GM21619 (cell line): ENCODE results near the gene NPAS2.

Experiments
- ATAC-seq: cut with Tn5 transposase; IDR thresholded peaks from one replicate; pipeline ENCODE4 v1.9.1; 2021; ENCODE audit not compliant: unreplicated experiment

NPAS2 gene

DNA sequence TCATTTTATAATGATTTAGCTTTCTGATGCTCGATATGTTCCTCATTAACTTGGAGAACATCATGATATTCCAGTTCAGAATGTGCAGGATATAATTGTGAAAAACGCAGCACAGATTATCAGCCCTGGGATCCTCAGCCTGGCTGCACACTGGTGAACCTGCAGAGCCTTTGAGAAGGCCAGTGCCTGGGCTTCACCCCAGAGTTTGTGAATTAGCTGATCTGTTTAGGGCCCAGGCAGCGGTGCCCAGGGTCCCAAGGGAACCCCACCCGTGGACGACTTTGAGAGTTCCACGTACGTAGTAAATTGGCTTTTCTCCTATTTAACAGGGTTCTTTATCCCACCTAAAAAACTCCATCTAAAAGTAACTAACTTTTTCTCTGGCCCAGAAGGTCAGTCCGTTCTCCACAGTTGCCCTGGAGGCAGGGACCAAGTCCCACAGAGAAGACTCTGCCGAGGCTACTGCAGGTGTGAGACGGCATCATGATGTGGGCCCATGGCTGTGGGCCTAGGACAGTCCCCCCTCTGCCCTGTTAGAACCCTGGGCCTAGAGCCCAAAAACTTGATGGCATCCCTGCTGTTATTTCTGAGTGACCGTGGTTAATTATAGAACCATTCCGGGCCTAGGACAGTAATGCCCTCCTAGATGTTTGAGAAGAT, 142.6 kb downstream of the NPAS2 start:
- ATAC-seq, result no peak

DNA sequence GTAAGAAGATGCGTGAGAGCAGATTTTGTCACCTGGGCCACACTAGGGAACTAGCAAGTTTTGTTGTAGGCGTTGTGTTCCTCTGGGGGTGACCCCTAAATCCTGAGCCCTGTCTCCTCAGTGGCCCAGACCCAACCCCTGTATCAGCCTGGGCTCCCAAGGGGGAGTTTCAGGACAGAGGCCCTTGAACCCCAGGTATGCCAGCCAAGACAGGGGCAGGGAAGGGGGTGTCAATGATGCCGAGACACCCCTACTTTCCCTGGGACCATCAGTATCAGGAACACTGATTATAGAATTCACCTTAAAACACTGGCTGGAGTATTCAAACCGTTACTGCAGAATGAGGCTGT, 143.1 kb downstream of the NPAS2 start:
- ATAC-seq, result no peak

DNA sequence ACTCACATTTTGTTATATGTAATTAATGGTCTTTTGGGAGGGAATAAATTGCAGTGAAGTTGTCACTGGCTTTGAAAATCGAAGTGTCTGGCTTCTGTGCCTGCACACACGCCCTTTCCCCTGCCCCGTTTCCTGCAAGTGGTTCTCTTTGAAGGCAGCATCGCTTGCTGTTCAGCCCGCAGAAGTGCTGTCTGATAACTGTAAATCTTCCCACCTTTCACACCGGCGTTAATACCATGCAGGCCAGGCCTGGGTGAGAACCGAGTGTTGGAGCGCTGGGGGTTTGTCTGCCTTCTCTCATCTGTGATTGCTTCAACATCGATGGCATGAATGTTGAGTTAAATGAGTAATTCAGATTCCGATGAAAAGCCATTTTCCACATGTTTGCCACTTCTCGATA, 144.3 kb downstream of the NPAS2 start:
- ATAC-seq, result no peak

DNA sequence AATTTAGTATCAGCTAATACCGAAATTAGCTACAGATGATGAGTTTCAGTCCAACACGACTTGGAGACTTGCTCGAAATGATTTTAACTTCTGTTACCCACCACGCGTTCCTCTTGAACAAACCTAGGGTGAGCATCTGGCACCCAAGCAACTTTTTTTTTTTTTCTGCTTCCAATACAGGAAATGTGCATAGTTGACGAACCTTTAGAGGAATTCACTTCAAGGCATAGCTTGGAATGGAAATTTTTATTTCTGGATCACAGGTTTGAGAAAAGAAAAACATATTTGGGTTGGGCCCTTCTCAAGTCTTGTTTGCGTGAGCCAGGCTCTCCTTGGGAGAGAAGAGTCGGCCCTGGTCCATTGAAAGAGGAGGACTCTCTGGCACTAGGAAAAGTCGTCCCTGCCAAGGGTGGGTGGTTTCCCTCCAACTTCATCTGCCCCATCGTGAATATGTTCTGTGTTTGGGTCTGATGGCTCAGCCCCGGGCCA, 144.8 kb downstream of the NPAS2 start:
- no peak for ATAC-seq

DNA sequence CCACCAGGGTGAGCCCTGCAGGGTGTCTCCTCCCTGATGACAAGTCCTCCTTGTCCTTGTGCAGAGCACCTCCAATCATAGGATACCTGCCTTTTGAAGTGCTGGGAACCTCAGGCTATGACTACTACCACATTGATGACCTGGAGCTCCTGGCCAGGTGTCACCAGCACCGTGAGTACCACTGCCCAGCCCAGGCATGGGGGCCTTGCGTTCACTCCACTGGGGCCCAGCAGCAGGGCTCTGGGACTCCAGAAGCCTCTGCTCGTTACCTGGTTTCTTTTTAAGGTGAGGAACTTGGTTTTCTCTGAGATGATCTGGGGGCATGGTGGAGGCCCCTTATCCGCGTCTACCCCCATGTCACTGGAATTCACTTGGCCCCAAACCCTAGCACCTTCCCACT, 145.7 kb downstream of the NPAS2 start:
- no peak for ATAC-seq

DNA sequence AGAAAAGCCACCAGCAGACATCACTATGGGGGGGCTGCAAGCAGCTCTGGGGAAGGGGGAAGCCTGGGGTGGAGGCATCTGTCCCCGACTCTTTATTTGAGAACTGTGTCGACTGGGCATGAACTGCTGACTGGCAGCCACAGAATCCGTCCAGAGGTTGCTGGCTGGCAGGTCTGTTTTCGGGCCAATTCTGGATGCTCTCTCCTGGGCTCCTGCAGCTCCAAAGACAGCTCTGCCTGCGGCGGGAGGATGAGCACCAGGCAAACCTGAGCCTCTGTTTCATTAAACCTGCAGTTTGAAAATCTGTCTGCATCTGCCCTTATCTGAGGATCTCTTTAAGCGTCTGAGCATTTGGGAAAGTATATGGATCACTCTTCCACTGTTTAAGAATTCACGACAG, 147.8 kb downstream of the NPAS2 start:
- ATAC-seq, result no peak

DNA sequence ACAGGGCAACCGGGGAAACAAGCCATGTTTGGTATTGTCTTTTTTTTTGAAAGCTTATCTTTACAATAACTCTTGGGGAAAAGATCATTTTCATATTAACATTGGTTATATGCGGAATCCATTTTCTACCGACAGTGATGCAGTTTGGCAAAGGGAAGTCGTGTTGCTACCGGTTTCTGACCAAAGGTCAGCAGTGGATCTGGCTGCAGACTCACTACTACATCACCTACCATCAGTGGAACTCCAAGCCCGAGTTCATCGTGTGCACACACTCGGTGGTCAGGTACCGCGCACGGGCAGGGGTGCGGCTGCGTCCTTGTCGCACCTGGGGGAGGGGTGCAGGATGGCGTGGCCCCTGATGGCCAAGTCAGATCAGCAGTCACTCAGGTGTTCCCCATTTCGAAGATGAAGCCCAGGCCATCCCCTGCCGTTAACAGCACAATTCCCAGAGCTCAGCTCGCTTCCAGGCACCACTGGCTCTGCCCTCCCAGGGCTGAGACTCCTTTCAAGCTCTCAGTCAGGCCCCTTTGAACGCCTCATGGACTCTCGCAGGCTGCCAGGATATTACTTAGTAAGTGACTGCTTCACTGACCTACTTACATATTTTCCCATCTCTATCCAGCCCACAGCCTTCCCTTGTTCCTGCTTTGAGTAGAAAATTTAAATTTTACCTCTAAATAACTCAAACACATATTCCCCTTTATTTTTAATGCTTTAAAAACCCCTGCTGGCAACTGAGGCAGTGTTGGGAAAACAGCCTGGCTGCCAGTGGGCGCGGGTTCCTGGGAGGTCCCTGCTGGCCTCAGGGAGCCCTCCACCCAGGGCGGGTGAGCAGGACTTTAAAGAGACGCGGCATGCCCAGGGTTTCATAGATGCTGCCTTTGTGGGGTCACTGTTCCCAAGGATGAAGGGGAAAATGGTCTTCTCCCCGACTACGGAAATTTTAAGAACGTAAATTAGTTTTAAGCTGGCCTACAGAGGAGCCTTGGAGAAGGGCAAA, 148.5 kb downstream of the NPAS2 start:
- no peak for ATAC-seq

DNA sequence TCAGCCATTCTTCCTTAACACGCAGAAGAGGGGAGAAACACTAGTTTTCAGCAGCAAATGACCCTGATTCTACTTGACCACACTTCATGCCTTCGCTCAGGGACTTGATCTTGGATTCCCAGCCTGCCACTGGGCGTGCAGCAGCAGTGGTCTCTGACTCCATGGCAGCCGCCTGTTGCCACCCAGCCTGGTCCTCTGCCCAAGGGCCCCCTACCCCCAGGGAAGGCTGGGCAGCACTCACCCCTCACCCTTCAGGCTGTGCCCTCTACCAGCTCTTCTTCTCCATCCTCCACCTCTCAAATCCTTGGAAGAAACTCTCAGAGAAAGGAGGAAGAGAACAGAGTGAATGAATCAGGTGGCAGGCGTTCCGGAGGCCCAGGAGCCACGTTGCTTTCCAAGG, 150.1 kb downstream of the NPAS2 start:
- ATAC-seq, result no peak

DNA sequence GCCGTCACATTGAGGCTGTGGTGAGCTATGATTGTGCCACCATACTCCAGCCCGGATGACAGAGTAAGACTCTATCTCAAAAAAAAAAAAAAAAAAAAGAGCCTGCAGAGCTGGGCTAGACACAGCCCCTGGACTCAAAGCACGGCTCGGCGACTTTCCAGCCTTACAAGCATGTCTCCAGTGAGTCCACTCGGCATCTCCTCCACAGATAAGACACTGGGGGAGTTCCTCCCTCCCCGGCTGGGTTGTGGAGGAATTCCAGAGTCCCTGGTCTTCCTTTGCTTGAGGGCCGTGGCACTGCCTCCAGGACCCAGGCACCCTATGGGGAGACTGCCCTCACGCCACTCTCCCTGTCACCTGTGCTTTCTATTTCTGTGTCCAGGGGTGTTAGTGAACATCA, 151.3 kb downstream of the NPAS2 start:
- ATAC-seq, result no peak

DNA sequence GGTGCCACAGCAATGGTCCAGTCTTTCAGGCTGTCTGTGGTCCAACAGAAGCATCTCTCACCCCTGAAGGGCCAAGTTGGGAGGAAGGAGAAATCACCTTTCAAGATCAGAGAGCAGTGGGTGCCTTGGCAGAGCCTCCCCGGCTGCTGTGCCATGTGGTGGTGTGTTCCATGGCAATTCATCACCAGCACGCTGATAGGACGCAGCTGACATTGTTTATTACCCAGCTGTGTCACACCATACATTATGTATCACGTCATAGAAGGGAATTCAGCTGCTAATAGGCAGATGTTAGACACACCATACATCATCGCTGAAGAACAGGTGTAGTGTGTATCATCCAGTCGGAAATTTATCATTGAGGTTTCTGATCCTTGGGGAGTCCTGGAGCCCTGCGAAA, 152.5 kb downstream of the NPAS2 start:
- no peak for ATAC-seq

DNA sequence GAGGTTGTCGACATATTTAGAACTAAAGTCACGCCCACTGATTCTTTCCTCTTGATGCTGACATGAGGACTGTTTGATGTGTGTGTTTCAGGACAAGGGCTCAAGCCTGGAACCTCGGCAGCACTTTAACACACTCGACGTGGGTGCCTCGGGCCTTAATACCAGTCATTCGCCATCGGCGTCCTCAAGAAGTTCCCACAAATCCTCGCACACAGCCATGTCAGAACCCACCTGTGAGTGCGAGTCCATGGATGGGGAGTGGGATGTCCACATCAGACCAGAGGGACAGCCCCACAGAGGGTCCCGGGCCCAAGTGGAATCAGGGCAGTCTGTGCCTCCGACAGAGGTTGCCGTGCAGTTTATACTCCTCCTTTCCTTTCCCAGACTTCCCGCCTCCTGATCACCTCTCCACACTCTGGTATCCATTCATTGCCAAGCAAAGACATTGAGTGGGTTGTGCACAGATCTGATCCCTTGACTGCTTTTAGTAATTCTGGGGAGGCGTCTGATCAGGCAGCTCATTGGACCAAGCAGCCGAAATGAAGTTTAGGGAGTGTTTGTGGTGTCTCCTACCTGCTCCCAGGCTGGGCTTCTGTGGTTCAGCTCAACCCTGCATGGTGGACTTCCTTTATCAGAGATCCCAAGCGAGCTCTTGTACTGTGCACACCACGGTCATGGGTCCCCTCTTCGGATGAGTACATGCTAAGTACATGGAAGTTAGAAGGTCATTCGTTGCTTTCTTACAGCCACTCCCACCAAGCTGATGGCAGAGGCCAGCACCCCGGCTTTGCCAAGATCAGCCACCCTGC, 155.0 kb downstream of the NPAS2 start:
- no peak for ATAC-seq

DNA sequence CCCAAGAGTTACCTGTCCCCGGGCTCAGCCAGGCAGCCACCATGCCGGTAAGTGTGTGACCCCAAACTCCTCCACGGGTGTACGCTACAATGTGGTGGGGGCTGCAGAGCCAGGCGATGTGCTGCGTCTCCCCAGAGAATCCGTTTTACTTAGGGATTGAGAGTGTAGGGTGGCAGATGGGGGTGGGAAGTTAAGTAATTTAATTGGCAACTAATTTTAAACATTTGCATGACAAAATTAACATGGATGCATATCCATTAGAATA, 155.5 kb downstream of the NPAS2 start:
- no peak for ATAC-seq

DNA sequence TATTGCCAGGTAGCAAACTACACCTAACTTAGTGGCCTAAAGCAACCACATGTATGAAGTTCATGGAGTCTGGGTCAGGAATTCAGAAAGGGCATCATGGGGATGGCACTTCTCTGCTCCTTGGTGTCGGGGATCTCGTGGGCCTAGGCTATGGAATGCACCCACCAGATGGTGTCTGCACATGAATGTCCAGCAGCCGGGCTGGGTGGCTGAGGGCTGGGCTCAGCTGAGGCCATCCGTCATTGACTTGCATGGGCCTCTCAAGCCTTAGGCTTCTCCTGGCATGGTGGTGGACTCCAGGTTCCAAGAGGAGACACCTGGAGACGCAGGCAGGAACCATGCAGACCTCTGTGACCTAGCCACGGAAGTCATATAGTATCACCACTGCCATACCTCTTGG, 156.1 kb downstream of the NPAS2 start:
- ATAC-seq, result no peak

DNA sequence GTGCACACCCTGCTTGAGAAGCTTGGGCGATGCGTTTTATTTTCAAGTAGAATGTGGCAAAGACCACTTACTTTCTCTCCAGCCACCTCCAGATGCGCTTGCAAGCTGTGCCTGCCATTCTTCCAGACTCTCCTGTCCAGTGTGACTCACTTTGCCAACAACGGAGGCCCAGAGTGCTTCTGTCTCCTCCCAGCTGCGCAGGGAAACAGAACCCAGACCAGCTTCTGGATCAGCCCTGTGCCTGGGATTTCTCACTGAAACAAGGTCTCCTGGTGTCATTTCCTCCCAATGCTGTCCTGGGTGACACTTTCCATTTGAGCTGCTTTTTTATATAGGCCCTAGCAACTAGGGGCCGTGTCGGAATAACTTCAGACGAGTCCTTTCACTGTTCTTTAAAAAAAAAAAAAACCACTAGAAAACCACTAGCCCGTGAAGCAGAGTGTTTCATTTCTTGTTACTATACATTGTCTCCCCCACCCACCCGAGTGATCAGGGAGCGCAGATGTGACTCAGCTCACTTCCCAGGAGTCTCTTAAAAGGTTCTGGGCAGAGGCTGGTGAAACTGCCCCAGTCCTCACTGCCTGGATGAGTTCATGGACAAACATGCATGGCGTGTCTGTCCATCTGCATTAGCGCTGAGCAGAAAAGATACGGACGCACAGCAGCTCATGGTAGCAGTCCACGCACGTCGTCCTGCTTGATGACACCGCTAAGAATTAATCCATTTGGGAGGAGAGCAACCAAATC, 156.9 kb downstream of the NPAS2 start:
- peak; percentile 82 for ATAC-seq

DNA sequence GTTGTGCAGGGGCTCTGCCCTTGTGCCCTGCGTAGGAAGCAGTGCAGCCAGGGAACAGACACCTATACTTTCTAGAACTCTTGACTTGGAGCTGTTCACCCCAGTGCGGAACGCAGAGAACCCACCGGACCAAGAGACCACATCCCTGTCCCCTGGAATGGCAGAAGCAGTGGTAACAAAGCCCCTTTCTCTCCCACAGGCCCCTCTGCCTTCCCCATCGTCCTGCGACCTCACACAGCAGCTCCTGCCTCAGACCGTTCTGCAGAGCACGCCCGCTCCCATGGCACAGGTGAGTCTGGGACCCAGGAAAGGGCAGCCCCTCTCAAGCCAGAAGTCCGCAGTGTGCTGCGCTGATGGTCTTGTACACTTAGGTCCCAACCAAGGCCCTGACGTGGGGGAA, 157.6 kb downstream of the NPAS2 start:
- ATAC-seq, result no peak

DNA sequence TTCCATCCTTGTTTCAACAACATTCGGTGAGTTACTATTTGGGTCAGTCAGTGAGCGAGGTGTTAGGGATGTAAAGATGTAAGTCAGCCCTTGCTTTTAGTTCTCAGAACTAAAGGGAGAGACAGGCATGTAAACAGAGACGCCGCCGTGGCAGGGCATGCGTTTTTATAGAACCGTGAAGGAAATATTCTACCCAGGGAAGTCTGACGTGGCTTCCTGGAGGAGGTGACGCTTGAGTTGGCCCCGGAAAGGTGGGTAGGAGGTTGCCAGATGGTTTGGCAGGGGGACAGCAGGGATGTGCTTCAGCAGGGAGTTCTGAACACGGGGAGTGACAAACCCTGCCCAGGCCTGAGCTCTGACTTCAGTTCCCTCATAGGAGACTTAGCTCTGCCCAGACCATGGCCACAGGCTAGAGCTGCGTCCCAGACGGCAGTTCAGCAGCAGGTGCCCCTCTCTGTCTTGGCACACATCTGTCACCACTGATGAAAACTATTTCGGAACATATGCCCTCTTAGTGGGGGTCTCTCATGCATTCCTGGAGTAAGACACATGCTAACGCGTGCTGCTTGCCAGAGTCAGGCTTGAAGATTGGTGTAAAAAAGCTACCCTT, 158.7 kb downstream of the NPAS2 start:
- ATAC-seq, result no peak

DNA sequence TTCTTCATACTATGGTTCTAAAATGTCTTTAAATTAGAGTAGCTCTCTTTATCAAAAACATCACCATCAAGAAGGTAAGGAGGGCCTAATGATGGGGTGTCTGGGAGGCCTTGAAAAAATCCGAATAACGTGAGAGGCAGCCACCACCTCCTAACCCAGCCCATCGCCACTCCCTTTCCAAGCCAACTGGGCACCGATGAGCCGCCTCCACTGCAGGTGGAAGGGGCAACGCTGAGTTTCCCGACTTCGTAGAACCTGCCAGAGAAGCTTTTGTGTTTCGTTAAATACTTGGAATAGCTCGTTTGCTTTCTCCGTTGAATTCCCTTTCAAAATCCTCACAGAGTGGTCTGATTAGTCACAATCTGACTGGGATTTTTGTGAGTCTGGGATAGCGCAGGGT, 160.1 kb downstream of the NPAS2 start:
- no peak for ATAC-seq

DNA sequence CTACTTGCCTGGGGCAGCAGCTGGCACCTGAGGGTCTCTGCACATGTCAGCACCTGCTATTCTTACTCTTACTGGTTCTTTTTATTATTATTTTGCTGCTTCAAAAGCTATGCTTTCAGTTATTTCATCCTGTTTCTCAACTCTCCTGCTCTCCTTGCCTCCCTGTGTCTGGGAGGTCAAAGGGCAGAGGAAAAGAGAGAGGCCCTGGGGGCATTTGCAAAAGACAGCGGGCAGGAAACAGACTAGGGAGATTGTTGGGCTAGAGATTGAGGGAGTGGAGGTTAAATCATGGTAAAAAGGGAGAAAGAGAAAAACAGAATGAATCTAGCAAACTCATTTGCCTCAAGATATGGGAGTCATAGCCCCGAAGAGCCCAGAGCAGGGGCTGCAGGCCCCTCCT, 161.1 kb downstream of the NPAS2 start:
- ATAC-seq, result no peak

DNA sequence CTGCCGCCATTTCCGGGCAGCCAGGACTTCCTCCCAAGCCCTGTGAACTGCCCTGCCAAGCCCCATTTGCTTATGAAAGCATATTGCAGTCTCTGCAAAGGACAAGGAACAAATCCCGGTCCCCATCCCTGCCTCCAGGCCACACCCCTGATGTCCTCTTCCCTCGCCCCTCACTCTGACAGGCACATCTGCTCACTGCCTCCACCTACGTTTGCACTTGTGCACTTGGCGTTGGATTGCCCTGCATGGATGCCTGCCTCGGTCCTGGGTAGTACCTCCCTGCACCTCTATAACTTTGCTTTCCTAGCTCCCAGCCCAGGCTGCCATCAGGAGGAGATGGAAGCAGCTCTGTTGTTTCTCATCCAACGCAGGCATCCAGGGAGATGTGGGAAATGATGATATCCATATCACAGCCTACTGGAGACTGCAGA, 162.5 kb downstream of the NPAS2 start:
- no peak for ATAC-seq

DNA sequence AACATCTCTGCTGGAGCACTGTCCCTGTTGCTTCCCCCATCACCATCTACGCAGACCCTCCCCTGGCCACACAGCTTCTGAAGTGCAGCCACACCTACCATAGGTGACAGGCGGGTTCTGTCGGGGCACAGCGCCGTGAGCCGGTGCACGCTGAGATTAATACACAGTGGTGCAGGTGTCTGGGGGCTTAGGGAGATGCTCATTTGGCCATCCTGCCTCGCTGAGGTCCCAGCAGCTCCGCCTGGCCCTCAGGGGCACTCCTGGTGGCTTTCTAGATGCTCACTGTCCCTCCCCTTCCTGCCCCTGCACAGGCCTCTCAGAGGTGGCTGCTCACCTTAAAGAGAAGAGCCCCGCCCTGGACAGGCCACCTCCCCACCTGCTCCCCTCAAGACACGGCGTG, 163.3 kb downstream of the NPAS2 start:
- ATAC-seq, result no peak
